ENCODE measurements around the gene LTBP3.

DNA sequence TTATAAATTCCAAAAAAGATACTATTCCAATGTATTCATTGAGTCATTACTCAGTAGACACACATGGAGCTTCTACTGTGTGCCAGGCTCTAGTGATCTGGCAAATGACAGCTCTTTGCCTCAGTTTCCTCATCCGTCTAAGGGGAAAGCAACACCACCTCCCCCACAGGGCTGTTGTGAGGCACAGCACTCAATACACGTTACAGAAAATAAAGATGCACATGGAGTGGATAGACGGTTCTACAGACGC, 65.8 kb downstream of the LTBP3 start:
- TF ChIP-seq CTCF (conservative IDR thresholded peaks at IDR 0.05; ENCODE audit: low read depth, low read length) (no peak), MXI1 (IDR thresholded peaks at IDR 0.05; ENCODE audit: borderline replicate concordance, low read depth, low read length) (no peak), POLR2A (IDR thresholded peaks at IDR 0.05; ENCODE audit: low read depth, low read length) (no peak), MAFK (IDR thresholded peaks at IDR 0.05; ENCODE audit: low read depth, low read length) (no peak), CEBPB (IDR thresholded peaks at IDR 0.05; ENCODE audit: low read depth, low read length) (no peak)
- TF ChIP-seq, protein P1, sequence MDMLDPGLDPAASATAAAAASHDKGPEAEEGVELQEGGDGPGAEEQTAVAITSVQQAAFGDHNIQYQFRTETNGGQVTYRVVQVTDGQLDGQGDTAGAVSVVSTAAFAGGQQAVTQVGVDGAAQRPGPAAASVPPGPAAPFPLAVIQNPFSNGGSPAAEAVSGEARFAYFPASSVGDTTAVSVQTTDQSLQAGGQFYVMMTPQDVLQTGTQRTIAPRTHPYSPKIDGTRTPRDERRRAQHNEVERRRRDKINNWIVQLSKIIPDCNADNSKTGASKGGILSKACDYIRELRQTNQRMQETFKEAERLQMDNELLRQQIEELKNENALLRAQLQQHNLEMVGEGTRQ (IDR thresholded peaks at IDR 0.05; ENCODE audit: low read depth, low read length): no peak

Data from IMR-90 (cell line).